GM18505 (cell line): ENCODE data around the gene NSA2.
"Not testable (repeated sequence)": the region's sequence is repeated elsewhere in the genome, so short reads cannot be mapped to it uniquely, and the experiment has no call there.

Experiments used
- ATAC-seq: cut with Tn5 transposase; IDR thresholded peaks from one replicate; pipeline ENCODE4 v1.9.1; 2021; ENCODE audit not compliant: unreplicated experiment
- POLR2A ChIP-seq: IDR thresholded peaks from 4 replicates; pipeline ENCODE4 v1.6.1; 2011; ENCODE audit warnings: borderline replicate concordance; ENCODE audit not compliant: insufficient read depth, insufficient read length; ENCODE audit errors: extremely low read depth

The NSA2 gene

DNA sequence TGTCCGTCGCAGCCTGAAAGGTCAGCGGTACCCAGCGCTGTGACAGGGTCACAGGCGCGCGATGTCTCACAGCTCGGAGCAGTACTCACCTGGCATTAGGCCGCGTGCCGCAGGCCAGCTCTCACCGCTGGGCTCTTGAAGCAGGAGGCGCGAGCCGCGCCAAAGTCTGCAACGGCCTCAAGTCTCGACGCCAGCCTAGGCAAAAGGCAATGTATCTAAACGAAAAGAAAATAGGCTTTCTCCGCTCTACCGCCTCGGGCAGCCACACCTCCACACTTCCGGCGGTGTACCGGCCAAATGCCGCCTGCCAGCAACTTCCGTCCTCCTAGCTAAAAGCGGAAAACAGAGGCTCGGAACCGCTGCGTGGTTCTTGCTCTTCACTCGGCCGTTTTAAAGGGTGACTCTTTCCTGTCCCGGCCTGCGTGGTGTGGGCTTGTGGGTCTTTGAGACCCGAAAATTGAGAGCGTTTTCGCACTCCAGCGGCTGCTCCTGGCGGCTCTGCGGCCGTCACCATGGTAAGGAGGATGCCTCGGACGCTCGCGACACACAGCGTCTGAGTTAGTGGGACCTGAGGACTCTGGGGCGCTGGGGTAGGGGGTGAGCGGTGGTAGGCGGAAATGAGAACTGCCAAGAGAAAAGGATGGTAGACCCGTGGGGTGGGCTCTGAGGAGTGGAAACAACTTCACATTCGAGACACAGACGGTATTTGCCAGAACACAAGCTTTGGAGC lies at the start of gene NSA2, which contains the start of gene GFM2:
Gene NSA2 (plus strand): TSS at position 401 of the 730 bp plus-strand sequence. CDS start 112 bp downstream, at position 513.
Gene GFM2 (minus strand): TSS at position 269 of the 730 bp plus-strand sequence. CDS start 3,375 bp downstream, outside the sequence.
- peak; percentile 92 for ATAC-seq
- peak; percentile 79 for TF ChIP-seq POLR2A

DNA sequence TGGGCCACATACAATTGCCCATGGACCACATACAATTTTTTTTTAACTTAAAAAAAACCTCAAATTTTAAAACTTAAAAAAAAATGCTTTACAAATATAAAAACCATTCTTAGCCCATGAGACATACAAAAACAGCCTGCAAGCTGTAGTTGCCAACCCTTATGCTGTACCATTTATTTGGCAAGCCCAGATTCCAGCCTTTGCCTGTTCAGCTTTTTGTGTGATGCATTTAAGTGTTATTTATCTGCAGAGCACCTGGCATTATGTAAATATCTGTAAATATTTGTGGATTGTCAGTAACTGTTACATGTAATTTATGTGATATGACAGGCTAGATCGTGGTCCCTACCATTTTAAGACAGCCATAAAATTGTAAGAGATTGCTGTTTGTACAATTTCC lies 49.5 kb upstream of the NSA2 start:
- ATAC-seq: no peak
- TF ChIP-seq POLR2A: no peak

DNA sequence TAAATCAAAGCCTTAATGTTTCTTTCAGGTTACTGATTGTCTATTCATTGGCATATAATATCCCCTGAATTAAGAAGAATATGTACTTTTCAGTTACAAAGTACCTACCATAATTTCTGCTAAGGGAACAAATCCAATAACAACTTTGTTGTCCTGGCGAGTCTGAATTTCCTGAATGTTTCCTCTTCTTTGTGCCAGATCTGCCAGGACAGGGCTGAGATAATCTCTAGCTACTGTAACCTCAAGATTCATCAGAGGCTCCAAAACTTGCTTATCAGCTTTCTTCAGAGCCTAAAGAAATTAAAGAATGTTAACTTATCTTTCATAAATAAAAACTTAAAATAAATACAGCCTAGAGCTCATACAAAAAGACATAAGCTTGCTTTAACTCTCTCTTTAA lies 44.8 kb upstream of the NSA2 start:
- TF ChIP-seq POLR2A: no peak
- no peak for ATAC-seq

DNA sequence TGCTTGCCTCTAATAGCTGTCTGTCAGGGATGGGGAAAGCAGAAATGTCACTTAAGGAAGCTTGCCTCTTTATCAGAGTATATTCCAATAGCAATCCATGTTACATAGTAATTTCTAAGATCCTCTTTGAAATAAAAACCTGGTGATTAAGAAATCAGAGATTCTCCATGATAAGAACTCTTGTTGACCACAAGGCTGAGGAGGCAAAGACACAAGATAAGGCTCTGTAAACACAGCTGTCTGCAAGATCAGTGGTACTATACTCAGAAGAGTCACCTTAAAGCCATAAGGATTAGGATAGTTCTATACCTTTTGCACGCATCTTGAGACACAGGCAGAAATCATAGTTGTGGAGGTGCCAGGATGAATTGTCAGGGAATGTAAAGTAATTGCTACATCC lies 41.7 kb upstream of the NSA2 start:
- ATAC-seq: no peak
- no peak for TF ChIP-seq POLR2A

DNA sequence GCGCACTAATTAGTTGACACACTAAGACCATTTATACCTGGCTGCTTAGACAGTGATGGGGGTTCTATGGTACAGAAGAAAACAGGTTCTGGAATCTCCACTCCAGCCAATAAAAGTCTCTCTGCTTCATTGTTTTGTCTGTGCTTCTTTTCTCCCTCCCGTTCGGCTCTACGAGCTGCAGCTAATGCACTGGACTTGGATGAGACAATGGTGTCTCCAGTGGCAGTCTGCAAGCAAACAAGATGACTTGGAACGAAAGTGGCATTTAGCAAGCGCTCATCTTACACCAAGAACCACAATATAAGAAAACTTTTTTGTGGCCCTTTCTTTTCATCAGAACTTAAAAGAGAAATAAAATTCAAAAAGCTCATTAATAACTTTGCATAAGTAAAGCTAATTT lies 30.3 kb upstream of the NSA2 start:
- no peak for TF ChIP-seq POLR2A

DNA sequence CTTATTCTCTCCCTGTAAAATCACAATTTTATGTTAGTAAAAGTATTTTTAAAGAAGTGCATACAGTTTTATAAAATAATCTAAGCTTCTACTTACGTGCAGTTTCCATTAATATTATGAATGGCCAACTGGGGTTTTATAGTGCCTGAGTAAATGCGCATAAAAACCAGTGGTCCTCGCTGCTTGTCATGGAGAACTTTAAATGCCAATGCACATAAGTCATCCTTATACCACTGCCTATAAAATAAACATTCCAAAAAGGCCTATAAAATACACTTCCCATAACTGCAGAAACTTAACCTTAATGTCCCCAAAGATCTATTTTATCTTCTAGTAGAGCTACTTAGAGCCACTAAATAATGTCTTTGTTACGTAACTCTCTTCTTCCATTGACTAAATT lies 28.6 kb upstream of the NSA2 start:
- no peak for ATAC-seq
- TF ChIP-seq POLR2A: no peak

More for the DNA sequence above, 30.3 kb upstream of the NSA2 start:
- ATAC-seq: no peak

DNA sequence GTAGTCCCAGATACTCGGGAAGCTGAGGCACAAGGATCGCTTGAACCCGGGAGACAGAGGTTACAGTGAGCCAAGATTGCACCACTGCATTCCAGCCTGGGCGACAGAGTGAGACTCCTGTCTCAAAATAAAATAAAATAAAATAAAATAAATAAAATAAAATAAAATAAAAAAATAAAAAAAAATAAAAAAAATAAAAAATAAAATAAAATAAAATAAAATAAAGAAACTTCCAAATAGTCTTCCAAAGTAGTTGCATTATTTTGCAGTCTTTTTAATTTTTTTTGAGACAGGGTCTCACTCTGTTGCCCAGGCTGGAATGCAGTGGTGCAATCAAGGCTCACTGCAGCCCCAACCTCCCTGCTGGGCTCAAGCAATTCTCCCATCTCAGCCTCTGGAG lies 18.3 kb upstream of the NSA2 start:
- not testable (repeated sequence) for ATAC-seq

DNA sequence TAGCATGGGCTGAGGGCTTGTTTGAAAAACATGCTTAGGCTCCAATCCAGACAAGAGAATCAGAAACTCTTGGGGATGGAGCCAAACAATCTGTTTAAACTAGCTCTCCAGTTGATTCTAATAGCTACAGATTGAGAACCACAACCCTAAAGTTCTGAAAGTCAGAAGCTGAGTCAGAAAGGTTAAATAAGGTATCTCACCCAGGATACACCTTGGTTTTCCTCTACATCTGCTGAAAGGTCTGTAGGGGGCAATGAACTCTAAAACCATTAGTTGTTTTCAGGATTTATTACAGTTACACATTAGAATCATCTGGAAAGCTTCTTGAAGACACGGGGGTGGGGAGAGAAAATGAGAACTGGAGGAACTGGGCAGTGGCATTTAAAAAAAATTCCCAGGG lies 5.8 kb upstream of the NSA2 start:
- no peak for ATAC-seq
- TF ChIP-seq POLR2A: no peak

- TF ChIP-seq POLR2A: no peak
- no peak for ATAC-seq
Observed at GRCh38 chr5:74762599-74762998, 4.5 kb upstream of the NSA2 start.

- no peak for ATAC-seq
Observed at GRCh38 chr5:74763504-74763903, 3.5 kb upstream of the NSA2 start.

GRCh38 chr5:74765201-74765600 lies 1.8 kb upstream of the NSA2 start:
- ATAC-seq: no peak
- TF ChIP-seq POLR2A: no peak

More at GRCh38 chr5:74763504-74763903, 3.5 kb upstream of the NSA2 start:
- TF ChIP-seq POLR2A: no peak

DNA sequence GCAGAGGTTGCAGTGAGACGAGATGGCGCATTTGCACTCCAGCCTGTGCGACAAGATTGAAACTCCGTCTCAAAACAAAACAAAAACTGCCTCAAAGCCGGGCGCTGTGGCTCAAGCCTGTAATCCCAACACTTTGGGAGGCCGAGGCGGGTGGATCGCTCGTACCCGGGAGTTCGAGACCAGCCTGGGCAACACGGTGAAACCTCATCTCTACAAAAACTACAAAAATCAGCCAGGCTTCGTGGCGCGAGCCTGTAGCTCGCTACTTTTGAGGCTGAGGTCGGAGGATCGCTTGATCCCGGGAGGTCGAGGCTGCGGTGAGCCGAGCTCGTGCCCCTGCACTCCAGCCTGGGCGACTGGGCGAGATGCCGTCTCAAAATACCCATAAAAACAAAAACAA lies 1.1 kb upstream of the NSA2 start:
- no peak for TF ChIP-seq POLR2A
- ATAC-seq: no peak

- ATAC-seq: peak; percentile 42
Observed at GRCh38 chr5:74766418-74766848, 616 bp upstream of the NSA2 start.

DNA sequence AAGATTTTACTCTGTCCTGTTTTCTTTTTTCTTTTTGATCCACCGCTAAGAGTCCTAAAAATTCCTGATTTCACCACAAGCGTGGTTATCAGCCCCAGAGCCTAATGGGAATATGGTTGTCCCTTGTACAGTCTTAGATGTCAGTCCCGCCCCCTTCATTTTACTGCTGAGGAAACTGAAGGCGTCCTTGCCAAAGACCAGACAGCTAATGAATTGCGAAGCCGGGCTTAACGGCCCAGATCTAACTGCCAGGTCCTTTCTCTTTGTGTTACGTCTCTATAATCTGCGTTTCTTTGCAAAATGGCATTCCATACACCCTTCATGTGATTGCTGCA lies 497 bp downstream of the NSA2 start:
- no peak for TF ChIP-seq POLR2A
- ATAC-seq: peak; percentile 8

More at GRCh38 chr5:74766418-74766848, 616 bp upstream of the NSA2 start:
- no peak for TF ChIP-seq POLR2A

- ATAC-seq: no peak
Observed at GRCh38 chr5:74772359-74772758, 5.3 kb downstream of the NSA2 start.

DNA sequence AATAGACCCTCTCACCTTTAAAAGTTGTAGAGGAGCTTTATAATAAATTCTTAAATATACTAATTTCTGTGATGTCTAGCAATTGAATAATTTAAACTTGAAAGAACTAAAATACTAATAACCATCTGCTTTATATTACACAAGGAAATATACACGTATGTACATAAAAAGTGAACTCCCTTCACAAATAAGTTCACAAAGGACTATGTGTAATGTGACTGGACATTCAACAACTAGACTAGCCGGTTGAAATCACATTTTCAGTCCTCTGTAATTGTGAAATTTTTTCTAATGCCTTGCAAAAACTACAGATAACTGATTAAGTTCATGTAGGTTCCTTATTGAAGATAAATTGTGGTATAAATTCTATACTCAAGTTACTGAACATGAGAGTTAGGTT lies 11.6 kb downstream of the NSA2 start:
- no peak for TF ChIP-seq POLR2A
- no peak for ATAC-seq

More at GRCh38 chr5:74772359-74772758, 5.3 kb downstream of the NSA2 start:
- TF ChIP-seq POLR2A: no peak

GRCh38 chr5:74786851-74787250 lies 19.8 kb downstream of the NSA2 start:
- TF ChIP-seq POLR2A: no peak
- ATAC-seq: no peak
